GM18907 (cell line): ENCODE measurements around the gene LRRC66.

ENCODE experiments used
- ATAC-seq: cut with Tn5 transposase; IDR thresholded peaks from one replicate; pipeline ENCODE4 v1.9.1; 2021; ENCODE audit warnings: mild to moderate bottlenecking, moderate library complexity; ENCODE audit not compliant: unreplicated experiment

Gene LRRC66

GRCh38 chr4:52015366-52015765 is 4.8 kb downstream of the LRRC66 start:
- no peak for ATAC-seq

DNA sequence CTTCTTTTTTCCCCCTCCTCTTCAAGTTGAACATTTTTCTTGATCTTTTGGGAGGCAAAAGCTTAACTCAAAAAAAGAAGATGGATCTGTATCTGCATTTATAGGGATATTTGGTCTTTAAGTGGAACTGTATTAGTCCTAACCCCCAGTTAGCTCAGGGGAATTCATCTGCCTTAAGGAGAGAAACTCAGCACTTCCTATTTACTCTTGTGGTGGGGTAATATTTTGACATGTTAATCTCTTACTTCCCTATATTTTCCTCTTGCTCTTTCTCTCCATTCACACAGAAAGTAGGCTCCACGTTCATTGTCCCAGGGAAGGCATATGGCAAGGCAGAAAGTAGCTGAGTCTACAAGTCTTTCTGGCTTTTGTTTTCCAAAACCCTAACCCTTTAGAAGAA is 5.3 kb downstream of the LRRC66 start:
- ATAC-seq, result no peak

DNA sequence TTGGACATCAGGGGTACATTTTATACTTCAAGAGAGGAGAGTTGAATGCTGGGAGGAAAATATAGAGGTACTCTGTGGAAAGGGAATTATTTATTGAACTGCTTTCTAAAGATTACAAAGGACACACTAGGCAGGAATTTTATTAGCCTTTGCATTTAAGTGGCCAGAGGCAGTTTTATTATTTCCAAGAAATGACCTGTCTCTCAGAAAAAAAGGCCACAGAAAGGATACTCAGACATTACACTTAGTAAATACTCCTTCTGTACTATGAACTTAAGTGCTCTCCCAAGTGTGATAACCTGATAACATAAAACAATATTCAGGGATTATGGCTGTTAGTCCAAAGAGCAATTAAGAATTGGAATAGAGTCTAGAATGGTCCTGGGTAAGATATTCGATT is 7.5 kb downstream of the LRRC66 start:
- ATAC-seq, result no peak

DNA sequence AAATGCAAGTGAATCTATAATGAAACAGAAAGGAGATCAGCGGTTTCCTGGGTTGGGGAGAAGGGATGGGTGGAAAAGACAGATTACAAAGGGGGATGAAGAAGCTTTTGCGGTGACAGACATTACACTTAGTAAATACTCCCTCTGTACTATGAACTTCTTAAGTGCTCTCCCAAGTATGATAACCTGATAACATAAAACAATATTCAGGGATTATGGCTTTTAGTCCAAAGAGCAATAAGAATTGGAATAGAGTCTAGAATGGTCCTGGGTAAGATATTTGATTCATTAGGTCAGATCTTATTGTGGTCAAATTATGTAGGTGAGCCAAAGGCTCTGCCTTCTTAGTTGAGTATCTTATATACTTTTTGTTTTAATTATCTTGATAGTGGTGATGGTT is 9.2 kb downstream of the LRRC66 start:
- ATAC-seq, result no peak

DNA sequence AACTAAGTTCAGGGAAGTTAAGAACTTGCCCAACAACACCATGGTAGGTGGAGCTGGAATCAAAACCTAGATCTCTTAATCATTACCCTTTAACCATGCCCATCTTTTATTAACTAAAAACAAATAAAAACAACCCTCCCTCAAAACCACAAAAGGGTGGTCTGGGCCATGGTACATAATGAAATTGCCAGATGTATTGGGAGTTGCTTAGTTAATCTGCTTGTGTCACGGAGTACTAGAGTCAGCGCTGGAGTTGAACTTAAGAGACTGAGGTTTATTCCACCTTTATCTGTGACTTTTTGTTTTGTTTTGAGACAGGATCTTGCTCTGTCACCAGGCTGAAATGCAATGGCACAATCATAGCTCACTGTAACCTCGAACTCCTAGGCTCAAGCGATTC is 13.3 kb downstream of the LRRC66 start:
- ATAC-seq, result no peak

GRCh38 chr4:52005604-52006273 is 14.4 kb downstream of the LRRC66 start:
- ATAC-seq, result no peak

DNA sequence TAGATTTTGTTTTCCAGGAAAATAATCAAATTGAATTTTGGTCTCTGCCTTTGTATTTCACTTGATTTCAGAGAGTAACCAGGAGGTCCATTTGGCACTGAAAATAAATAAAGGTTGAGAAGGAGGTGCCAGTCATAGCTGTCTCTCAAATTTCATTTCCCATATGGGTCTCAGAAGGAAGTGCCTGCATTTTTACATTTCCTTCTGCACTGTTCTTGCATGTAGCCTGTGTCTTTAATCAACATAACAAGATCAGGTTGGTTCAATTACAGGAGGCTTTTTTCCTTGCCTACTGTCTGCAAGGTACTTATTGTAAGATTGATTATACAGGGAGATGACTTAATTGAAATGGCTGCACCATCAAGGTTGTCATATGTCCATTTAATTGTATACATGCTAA is 15.7 kb downstream of the LRRC66 start:
- no peak for ATAC-seq

- ATAC-seq, result no peak
Measured at GRCh38 chr4:52001616-52002015, 18.5 kb downstream of the LRRC66 start.

GRCh38 chr4:51999250-51999649 is 20.9 kb downstream of the LRRC66 start:
- no peak for ATAC-seq

DNA sequence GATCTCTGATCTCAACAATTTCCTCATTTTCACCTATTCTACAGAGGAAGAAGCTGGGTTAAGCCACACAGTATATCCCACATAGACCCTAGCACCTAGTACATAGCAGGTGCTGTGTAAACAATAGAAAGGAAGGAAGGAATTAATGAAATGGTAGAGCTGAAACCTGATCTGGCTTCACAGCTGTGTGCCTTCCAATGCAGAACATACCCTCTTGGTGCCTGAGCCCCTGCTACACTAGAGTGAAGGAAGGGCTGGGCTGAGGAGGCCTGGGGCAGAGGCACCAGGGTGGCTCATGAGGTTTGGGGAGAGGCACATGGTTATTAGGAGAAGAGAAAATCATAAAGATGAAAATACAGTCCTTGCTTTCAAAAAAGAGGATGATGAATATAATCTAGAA is 21.3 kb downstream of the LRRC66 start:
- no peak for ATAC-seq

GRCh38 chr4:51997647-51998046 is 22.5 kb downstream of the LRRC66 start:
- ATAC-seq, result no peak

DNA sequence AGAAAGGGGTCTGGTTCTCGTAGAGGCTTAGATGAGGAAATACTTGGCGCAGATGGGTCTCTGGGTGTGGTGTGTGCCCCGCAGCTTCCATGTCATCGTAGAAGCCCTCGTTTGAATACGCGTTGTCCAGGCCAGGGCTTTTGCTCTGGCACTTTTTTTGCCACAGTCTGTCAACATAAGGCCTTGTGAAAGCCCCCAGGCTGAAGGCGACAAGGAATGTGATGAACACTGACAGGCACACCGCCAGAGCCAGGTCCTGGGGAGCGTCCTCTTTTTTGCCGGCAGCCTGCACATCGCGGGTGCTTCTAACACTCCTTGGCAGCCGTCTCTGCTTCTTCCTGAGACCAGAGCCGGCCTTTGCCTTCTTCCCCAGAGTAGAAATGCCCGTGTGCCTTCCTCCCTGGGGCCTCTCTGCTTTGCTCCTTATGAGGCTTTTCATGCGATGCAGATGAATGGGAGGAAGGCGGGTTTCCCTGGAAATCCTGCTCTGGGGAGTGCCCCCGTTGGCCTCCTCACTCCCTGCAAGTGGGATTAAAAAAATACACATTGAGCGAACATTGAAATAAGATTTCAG is 24.4 kb downstream of the LRRC66 start:
- ATAC-seq, result no peak

GRCh38 chr4:51965862-51966261 is 54.3 kb downstream of the LRRC66 start:
- ATAC-seq, result no peak

DNA sequence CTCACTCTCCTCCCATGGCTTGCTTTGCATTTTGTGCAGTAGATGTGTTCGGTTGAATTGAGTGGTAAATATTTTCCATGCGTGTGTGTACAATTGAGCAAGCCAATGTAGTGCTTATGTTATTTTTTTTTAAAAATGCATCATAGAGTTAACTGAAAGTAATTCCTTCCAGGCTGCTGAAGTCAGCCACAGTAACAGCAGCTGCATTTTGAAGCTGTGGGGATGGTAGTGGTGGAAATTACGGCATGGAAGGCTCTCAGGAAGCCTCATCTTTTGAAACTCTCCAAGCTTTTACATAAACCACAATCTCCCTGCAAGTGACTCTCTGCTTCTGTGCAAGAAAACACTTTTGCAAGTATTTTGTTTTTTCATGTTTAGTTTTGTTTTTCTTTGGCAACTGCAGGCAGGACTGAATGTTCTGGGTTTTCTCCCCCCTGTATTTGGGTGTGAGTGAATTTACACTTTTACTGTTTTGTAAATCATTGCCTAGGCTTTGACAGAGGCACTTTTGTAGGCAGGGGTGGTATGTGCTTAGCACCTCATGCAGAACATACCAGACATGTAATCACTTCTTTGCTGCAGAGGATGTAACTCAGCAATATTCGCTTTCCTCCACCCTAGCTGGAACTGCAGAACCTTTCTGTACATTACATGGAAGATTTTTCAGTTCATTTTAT is 56.2 kb downstream of the LRRC66 start:
- ATAC-seq, result no peak

- ATAC-seq, result no peak
Measured at GRCh38 chr4:51960486-51960885, 59.7 kb downstream of the LRRC66 start.

DNA sequence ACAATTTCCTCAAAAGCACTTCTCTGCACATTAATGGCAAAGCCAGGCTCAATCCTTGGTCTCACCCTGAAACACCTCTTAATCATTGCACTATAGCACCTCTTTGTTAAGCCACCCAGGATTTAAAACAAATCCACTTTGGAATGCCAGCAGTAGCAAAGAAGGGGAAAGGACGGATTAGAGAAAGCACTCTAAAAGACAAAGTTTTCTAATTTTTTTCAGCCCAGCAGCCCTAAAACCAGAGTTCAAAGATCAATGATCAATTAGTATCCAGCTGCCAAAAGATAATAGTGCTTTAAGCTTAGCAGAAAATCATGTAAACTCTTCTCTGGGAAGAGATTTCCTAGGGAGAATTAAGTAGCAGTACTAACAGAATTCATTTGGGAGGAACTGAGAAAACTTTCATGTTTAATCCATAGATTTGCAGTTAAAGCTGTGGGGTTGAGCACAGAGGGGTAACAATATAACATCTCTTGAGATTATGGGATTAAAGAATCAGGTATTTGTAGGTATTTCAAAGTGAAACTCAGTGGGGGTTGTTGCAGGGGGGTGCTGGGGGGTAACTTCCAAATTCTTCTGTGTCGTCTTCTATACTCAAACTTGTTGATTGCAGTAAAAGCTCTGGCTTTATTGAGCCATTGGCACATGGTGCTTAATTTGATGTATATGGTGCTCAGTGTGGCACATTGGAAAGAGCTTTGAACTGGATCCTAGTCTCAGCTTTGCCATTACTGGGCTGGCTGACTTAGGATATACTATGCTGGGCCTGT is 61.8 kb downstream of the LRRC66 start:
- no peak for ATAC-seq
